ENCODE results near the gene KSR1. TPM values are rescaled to one million over a fixed set of nuclear protein-coding genes. Genes with fewer than 3 reads are reported as not detected.
"Not testable (repeated sequence)": the region's sequence is repeated elsewhere in the genome, so short reads cannot be mapped to it uniquely, and the experiment has no call there.

Gene KSR1
- total and polyA plus RNA-seq, 8 donors, result 2.7 to 32.1 (median 13.6) TPM

- no peaks in the 10 kb centered on the region for H3K36me3 ChIP-seq
- WGBS, 5 donors, result 52 to 63% (median 57%) methylated on average over 4 to 6 of the region's 6 CpGs
- no peak overlapping the region for H3K27ac ChIP-seq
- no peaks in the 10 kb centered on the region for H3K9me3 ChIP-seq
- H3K4me3 ChIP-seq, result no peak overlapping the region
- TF ChIP-seq CTCF (IDR thresholded peaks at IDR 0.05) (no peak), EP300 (IDR thresholded peaks at IDR 0.05) (no peak)
- H3K27me3 ChIP-seq, result no peaks in the 10 kb centered on the region
- peaks cover 14 to 72% (median 48%) of the 10 kb centered on the region in 4 donors for H3K4me1 ChIP-seq
- DNase-seq, result peak in 1 of 2 donors; percentile 12
- intact Hi-C loops (cut with DNase I; ENCODE audit: low total_unique reads), result no loop called here
Measured at GRCh38 chr17:27460196-27460725, 4.0 kb downstream of the KSR1 start.

- Histone ChIP-seq H3K27me3 (no peaks in the 10 kb centered on the region), H3K4me1 (peaks cover 14 to 66% (median 41%) of the 10 kb centered on the region in 4 donors), H3K27ac (no peak overlapping the region), H3K4me3 (no peak overlapping the region), H3K9me3 (no peaks in the 10 kb centered on the region), H3K36me3 (no peaks in the 10 kb centered on the region)
- TF ChIP-seq POLR2AphosphoS5 (IDR thresholded peaks at IDR 0.05) (no peak), EP300 (IDR thresholded peaks at IDR 0.05) (no peak), POLR2A (IDR thresholded peaks at IDR 0.05) (no peak)
- intact Hi-C loops (cut with DNase I; ENCODE audit: low total_unique reads), result no loop called here
- DNase-seq, result peak in 1 of 2 donors; percentile 62
- 48 to 71% (median 56%) methylated on average over 10 of the region's 10 CpGs for WGBS, 5 donors
Measured at GRCh38 chr17:27461192-27461859, 5.1 kb downstream of the KSR1 start.

GRCh38 chr17:27462149-27462548 is 5.9 kb downstream of the KSR1 start:
- no peak for DNase-seq
- Histone ChIP-seq H3K4me3 (no peak overlapping the region), H3K27me3 (no peaks in the 10 kb centered on the region), H3K27ac (no peak overlapping the region), H3K9me3 (no peaks in the 10 kb centered on the region), H3K4me1 (peaks cover 11 to 69% (median 36%) of the 10 kb centered on the region in 4 donors), H3K36me3 (no peaks in the 10 kb centered on the region)
- intact Hi-C loops (cut with DNase I; ENCODE audit: low total_unique reads), result no loop called here
- TF ChIP-seq EP300 (IDR thresholded peaks at IDR 0.05) (no peak), POLR2AphosphoS5 (IDR thresholded peaks at IDR 0.05) (no peak), CTCF (IDR thresholded peaks at IDR 0.05) (no peak), POLR2A (IDR thresholded peaks at IDR 0.05) (no peak)
- WGBS, 5 donors, result 91 to 96% (median 93%) methylated on average over 6 of the region's 6 CpGs

- no peaks in the 10 kb centered on the region for H3K36me3 ChIP-seq
- peaks cover 6 to 64% (median 31%) of the 10 kb centered on the region in 4 donors for H3K4me1 ChIP-seq
- intact Hi-C loops (cut with DNase I; ENCODE audit: low total_unique reads), result no loop called here
- H3K4me3 ChIP-seq, result no peak overlapping the region
- DNase-seq, result no peak
- no peak for TF ChIP-seq EP300 (IDR thresholded peaks at IDR 0.05)
- no peak for TF ChIP-seq CTCF (IDR thresholded peaks at IDR 0.05)
- TF ChIP-seq POLR2AphosphoS5 (IDR thresholded peaks at IDR 0.05), result no peak
- TF ChIP-seq POLR2A (IDR thresholded peaks at IDR 0.05), result no peak
- no peak overlapping the region for H3K27ac ChIP-seq
- no peaks in the 10 kb centered on the region for H3K9me3 ChIP-seq
- H3K27me3 ChIP-seq, result no peaks in the 10 kb centered on the region
- 83 to 100% (median 92%) methylated on average over 3 of the region's 3 CpGs for WGBS, 5 donors
Measured at GRCh38 chr17:27462714-27463113, 6.5 kb downstream of the KSR1 start.

GRCh38 chr17:27463235-27463677 is 7.0 kb downstream of the KSR1 start:
- 92 to 98% (median 94%) methylated on average over 4 of the region's 4 CpGs for WGBS, 5 donors
- TF ChIP-seq EP300 (IDR thresholded peaks at IDR 0.05) (no peak), POLR2AphosphoS5 (IDR thresholded peaks at IDR 0.05) (no peak), POLR2A (IDR thresholded peaks at IDR 0.05) (no peak), CTCF (IDR thresholded peaks at IDR 0.05) (no peak)
- H3K27me3 ChIP-seq, result no peaks in the 10 kb centered on the region
- peaks cover under 1 to 59% (median 25%) of the 10 kb centered on the region in 4 donors for H3K4me1 ChIP-seq
- no peak overlapping the region for H3K4me3 ChIP-seq
- intact Hi-C loops (cut with DNase I; ENCODE audit: low total_unique reads), result no loop called here
- no peak for DNase-seq
- no peaks in the 10 kb centered on the region for H3K9me3 ChIP-seq
- H3K36me3 ChIP-seq, result no peaks in the 10 kb centered on the region
- no peak overlapping the region for H3K27ac ChIP-seq

GRCh38 chr17:27464019-27464418 is 7.8 kb downstream of the KSR1 start:
- H3K9me3 ChIP-seq; H3K36me3 ChIP-seq; H3K27ac ChIP-seq; intact Hi-C loops (cut with DNase I; ENCODE audit: low total_unique reads); DNase-seq; H3K4me3 ChIP-seq; H3K27me3 ChIP-seq: not testable (repeated sequence)
- peaks cover 0 to 53% (median 19%) of the 10 kb centered on the region in 4 donors for H3K4me1 ChIP-seq
- WGBS, 5 donors, result 86 to 93% (median 90%) methylated on average over 2 to 3 of the region's 3 CpGs
